Panc1 (cell line): ENCODE data around the gene CAPN8. TPM values are rescaled to one million over a fixed set of nuclear protein-coding genes. Genes with fewer than 3 reads are reported as not detected.

Experiments
- ATAC-seq: fragments of 200-7000 bp; cut with Tn5 transposase; 2 replicates; pipeline ENCODE4 v1.9.1; 2020; ENCODE audit warnings: mild to moderate bottlenecking, moderate library complexity
- BruUV-seq: library from RNA; stranded (reverse); fragments of 400-500 nt; replicated peaks from 2 replicates; lab custom pipeline; 2021; lab: Mats Ljungman, UMichigan
- CTCF ChIA-PET: fragments of 300-600 bp; sonication (Branson Sonifier 250); formaldehyde crosslinking; loops from one replicate; lab custom pipeline; 2022; ENCODE audit warnings: antibody characterized with exemption; lab: Charles Lee
- POLR2A ChIA-PET: fragments of 300-600 bp; sonication (Branson Sonifier 250); formaldehyde crosslinking; loops from one replicate; lab custom pipeline; 2022; ENCODE audit warnings: antibody characterized with exemption; lab: Charles Lee
- DNase-seq: peaks from one replicate; pipeline ENCODE4 v3.0.0-alpha.2; 2010; ENCODE audit warnings: low read depth, low spot score
- H3K27ac ChIP-seq: 2 replicates; pipeline ENCODE4 v1.5.1; 2011; ENCODE audit warnings: mild to moderate bottlenecking, low read length, inconsistent platforms
- H3K27me3 ChIP-seq: fragments of 200-500 bp; sonication (Bioruptor generic); 2 replicates; pipeline ENCODE4 v1.6.0; 2014; ENCODE audit warnings: low read length, inconsistent platforms; ENCODE audit not compliant: control insufficient read depth, insufficient read depth
- H3K36me3 ChIP-seq: fragments of 200-500 bp; sonication (Bioruptor generic); 2 replicates; pipeline ENCODE4 v1.5.1; 2014; ENCODE audit warnings: inconsistent platforms, mild to moderate bottlenecking, low read length, moderate library complexity; ENCODE audit not compliant: control insufficient read depth, insufficient read depth
- H3K4me1 ChIP-seq: 2 replicates; pipeline ENCODE4 v1.5.1; 2011; ENCODE audit warnings: inconsistent platforms, mild to moderate bottlenecking, low read length, moderate library complexity; ENCODE audit not compliant: control insufficient read depth, insufficient read depth
- H3K4me3 ChIP-seq, 2 experiments: 2 replicates each; pipeline ENCODE4 v1.5.1; 2011 to 2012; ENCODE audit warnings: low read depth in 2 of 2, low read length in 2 of 2, mild to moderate bottlenecking in 2 of 2, inconsistent platforms in 1 of 2, moderate library complexity in 1 of 2
- H3K9me3 ChIP-seq: fragments of 200-500 bp; sonication (Bioruptor generic); 2 replicates; pipeline ENCODE4 v1.5.1; 2014; ENCODE audit warnings: low read depth, mild to moderate bottlenecking, inconsistent platforms, low read length, moderate library complexity; ENCODE audit not compliant: control insufficient read depth, insufficient read depth
- POLR2AphosphoS5 ChIP-seq: IDR thresholded peaks from 2 replicates; pipeline ENCODE4 v1.6.1; 2012; ENCODE audit warnings: mild to moderate bottlenecking, low read depth, low read length, moderate library complexity
- REST ChIP-seq, 2 experiments: IDR thresholded peaks; 2 replicates each; pipeline ENCODE4 v1.6.1; 2011 to 2012; ENCODE audit warnings: low read depth in 2 of 2, control low read depth in 1 of 2, low read length in 1 of 2, mild to moderate bottlenecking in 1 of 2, moderate library complexity in 1 of 2; ENCODE audit not compliant: insufficient read depth in 1 of 2
- SIN3A ChIP-seq: IDR thresholded peaks from 2 replicates; pipeline ENCODE4 v1.6.1; 2012; ENCODE audit warnings: low read depth, mild to moderate bottlenecking, low read length, moderate library complexity, borderline replicate concordance; ENCODE audit not compliant: insufficient read depth
- TCF7L2 ChIP-seq: IDR thresholded peaks from 2 replicates; pipeline ENCODE4 v1.6.1; 2011; ENCODE audit warnings: mild to moderate bottlenecking, low read depth, low read length, inconsistent platforms
- in situ Hi-C: cut with HindIII; loops from 2 replicates; pipeline ENCODE4 v1.10.0; 2016; ENCODE audit warnings: low sequenced_read_pairs, low pct_unique_long_range_greater_than_20kb
- intact Hi-C: fragments of 100-400 bp; cut with micrococcal nuclease; formaldehyde crosslinking; loops from one replicate; pipeline ENCODE4 v1.10.0; 2022; ENCODE audit not compliant: unreplicated experiment
- total RNA-seq: library from RNA; stranded (reverse); gene quantifications from one replicate; pipeline ENCODE4 v1.2.1, GENCODE V29; 2021; ENCODE audit not compliant: unreplicated experiment
- TF ChIP-seq, protein P1 (sequence below): fragments of 450-650 bp; IDR thresholded peaks from 2 replicates; pipeline ENCODE4 v1.5.1; 2017; ENCODE audit warnings: mild to moderate bottlenecking

The CAPN8 gene
- total RNA-seq, 1 experiment from 2014 or later: 0.28 TPM

GRCh38 chr1:223539750-223540149, 125.8 kb downstream of the CAPN8 start:
- CTCF ChIA-PET: interaction anchor here (0.8 kb wide), 1 partner anchor 406 kb away, joined by 3 read pairs; no protein-coding TSS in a partner anchor
- Histone ChIP-seq H3K4me3 (no peak overlapping the region), H3K36me3 (no peaks in the 10 kb centered on the region), H3K4me1 (no peaks in the 10 kb centered on the region), H3K27ac (no peak overlapping the region), H3K27me3 (no peaks in the 10 kb centered on the region; the same call in 1 of the 2 replicates), H3K9me3 (no peaks in the 10 kb centered on the region)
- intact Hi-C loops (no loop called here), in situ Hi-C loops (no loop called here)
- BruUV-seq: no TSS peak
- no peak for ATAC-seq
- TF ChIP-seq TCF7L2 (no peak), POLR2AphosphoS5 (no peak), REST (IDR thresholded peaks at IDR 0.05; ENCODE audit: insufficient read depth in 1 of 2, low read depth in 2 of 2, low read length in 1 of 2) (no peak), SIN3A (no peak)
- TF ChIP-seq, protein P1, sequence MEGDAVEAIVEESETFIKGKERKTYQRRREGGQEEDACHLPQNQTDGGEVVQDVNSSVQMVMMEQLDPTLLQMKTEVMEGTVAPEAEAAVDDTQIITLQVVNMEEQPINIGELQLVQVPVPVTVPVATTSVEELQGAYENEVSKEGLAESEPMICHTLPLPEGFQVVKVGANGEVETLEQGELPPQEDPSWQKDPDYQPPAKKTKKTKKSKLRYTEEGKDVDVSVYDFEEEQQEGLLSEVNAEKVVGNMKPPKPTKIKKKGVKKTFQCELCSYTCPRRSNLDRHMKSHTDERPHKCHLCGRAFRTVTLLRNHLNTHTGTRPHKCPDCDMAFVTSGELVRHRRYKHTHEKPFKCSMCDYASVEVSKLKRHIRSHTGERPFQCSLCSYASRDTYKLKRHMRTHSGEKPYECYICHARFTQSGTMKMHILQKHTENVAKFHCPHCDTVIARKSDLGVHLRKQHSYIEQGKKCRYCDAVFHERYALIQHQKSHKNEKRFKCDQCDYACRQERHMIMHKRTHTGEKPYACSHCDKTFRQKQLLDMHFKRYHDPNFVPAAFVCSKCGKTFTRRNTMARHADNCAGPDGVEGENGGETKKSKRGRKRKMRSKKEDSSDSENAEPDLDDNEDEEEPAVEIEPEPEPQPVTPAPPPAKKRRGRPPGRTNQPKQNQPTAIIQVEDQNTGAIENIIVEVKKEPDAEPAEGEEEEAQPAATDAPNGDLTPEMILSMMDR: no peak
- POLR2A ChIA-PET: no interaction called here
- no peak for DNase-seq

DNA sequence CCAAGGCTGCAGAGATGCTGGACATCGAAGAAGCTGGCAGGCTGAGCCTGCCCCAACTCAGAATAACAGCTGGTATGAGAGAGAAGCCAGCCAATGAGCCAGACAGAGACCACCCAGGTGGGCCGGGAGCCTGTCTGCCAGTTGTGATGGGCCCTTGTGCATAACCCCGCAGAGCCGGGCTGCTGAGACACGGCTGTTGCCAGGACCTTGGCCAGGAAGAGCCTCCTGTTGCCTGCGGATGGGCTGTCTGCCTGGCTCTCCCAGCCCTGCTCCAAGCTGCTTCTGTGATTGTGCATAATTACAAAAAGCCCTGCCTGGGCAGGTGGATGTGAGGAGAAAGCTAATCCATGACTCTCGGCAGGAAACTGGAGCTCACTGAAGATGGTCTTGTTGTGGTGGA, 126.5 kb downstream of the CAPN8 start:
- intact Hi-C loops (no loop called here), in situ Hi-C loops (no loop called here)
- no peak overlapping the region for H3K4me3 ChIP-seq
- ChIA-PET CTCF (no interaction called here), POLR2A (no interaction called here)
- H3K27ac ChIP-seq: no peak overlapping the region
- H3K36me3 ChIP-seq: no peaks in the 10 kb centered on the region
- no peaks in the 10 kb centered on the region; the same call in 1 of the 2 replicates for H3K27me3 ChIP-seq
- H3K4me1 ChIP-seq: no peaks in the 10 kb centered on the region
- BruUV-seq: no TSS peak
- TF ChIP-seq, protein P1: no peak
- TF ChIP-seq SIN3A (no peak), POLR2AphosphoS5 (no peak), REST (IDR thresholded peaks at IDR 0.05; ENCODE audit: insufficient read depth in 1 of 2, low read depth in 2 of 2, low read length in 1 of 2) (no peak), TCF7L2 (no peak)
- no peaks in the 10 kb centered on the region for H3K9me3 ChIP-seq
- ATAC-seq: no peak
- DNase-seq: no peak
